HEK293T (cell line): ENCODE results near the gene KARS1.

Experiments used
- CTCF ChIA-PET: fragments of 350-600 bp; formaldehyde crosslinking; extraction: SDS; loops from one replicate; lab custom pipeline; 2021; ENCODE audit warnings: antibody characterized with exemption, inconsistent platforms; lab: Yijun Ruan, JAX
- POLR2A ChIA-PET: fragments of 350-600 bp; formaldehyde crosslinking; extraction: SDS; loops from one replicate; lab custom pipeline; 2020; ENCODE audit warnings: antibody characterized with exemption, inconsistent platforms; lab: Yijun Ruan, JAX
- DNase-seq: peaks from one replicate; pipeline ENCODE4 v3.0.0; 2012; ENCODE audit warnings: mixed read lengths; ENCODE audit errors: extremely low spot score
- ARNT ChIP-seq: fragments of 450-650 bp; IDR thresholded peaks from 2 replicates; pipeline ENCODE4 v1.6.1; 2017; ENCODE audit warnings: mild to moderate bottlenecking
- BHLHE40 ChIP-seq: fragments of 450-650 bp; IDR thresholded peaks from 2 replicates; pipeline ENCODE4 v1.6.1; 2016; ENCODE audit warnings: mild to moderate bottlenecking, moderate library complexity, borderline replicate concordance
- CTBP1 ChIP-seq: fragments of 450-650 bp; IDR thresholded peaks from 2 replicates; pipeline ENCODE4 v1.6.1; 2016; ENCODE audit warnings: borderline replicate concordance
- ELF4 ChIP-seq: fragments of 450-650 bp; IDR thresholded peaks from 2 replicates; pipeline ENCODE4 v1.6.1; 2017; ENCODE audit warnings: antibody characterized with exemption
- FOXA1 ChIP-seq: fragments of 450-650 bp; IDR thresholded peaks from 2 replicates; pipeline ENCODE4 v1.6.1; 2016; ENCODE audit warnings: mild to moderate bottlenecking
- FOXK2 ChIP-seq: fragments of 450-650 bp; IDR thresholded peaks from 2 replicates; pipeline ENCODE4 v1.6.1; 2016; ENCODE audit warnings: mild to moderate bottlenecking
- FOXM1 ChIP-seq: fragments of 450-650 bp; IDR thresholded peaks from 2 replicates; pipeline ENCODE4 v1.6.1; 2017; ENCODE audit warnings: mild to moderate bottlenecking, borderline replicate concordance
- HDGF ChIP-seq: fragments of 450-650 bp; IDR thresholded peaks from 2 replicates; pipeline ENCODE4 v1.6.1; 2017; ENCODE audit warnings: antibody characterized with exemption, borderline replicate concordance
- L3MBTL2 ChIP-seq: fragments of 450-650 bp; conservative IDR thresholded peaks from 2 replicates; pipeline ENCODE4 v1.6.1; 2016; ENCODE audit warnings: mild to moderate bottlenecking
- LEF1 ChIP-seq: fragments of 450-650 bp; IDR thresholded peaks from 2 replicates; pipeline ENCODE4 v1.6.1; 2017; ENCODE audit warnings: mild to moderate bottlenecking, borderline replicate concordance
- NFRKB ChIP-seq: fragments of 450-650 bp; IDR thresholded peaks from 2 replicates; pipeline ENCODE4 v1.6.1; 2016; ENCODE audit warnings: mild to moderate bottlenecking, moderate library complexity
- PKNOX1 ChIP-seq: fragments of 450-650 bp; IDR thresholded peaks from 2 replicates; pipeline ENCODE4 v1.6.1; 2016
- SP1 ChIP-seq: fragments of 450-650 bp; IDR thresholded peaks from 2 replicates; pipeline ENCODE4 v1.6.1; 2017
- SUZ12 ChIP-seq: fragments of 450-650 bp; IDR thresholded peaks from 2 replicates; pipeline ENCODE4 v1.6.1; 2016; ENCODE audit warnings: mild to moderate bottlenecking
- TARDBP ChIP-seq: fragments of 450-650 bp; IDR thresholded peaks from 2 replicates; pipeline ENCODE4 v1.6.1; 2016
- ZNF384 ChIP-seq: fragments of 450-650 bp; IDR thresholded peaks from 2 replicates; pipeline ENCODE4 v1.6.1; 2016

The KARS1 gene

GRCh38 chr16:75648265-75649076, 1.0 kb upstream of the KARS1 start:
- DNase-seq = peak; percentile 74
- POLR2A ChIA-PET = interaction anchor here (1.0 to 3.0 kb wide), 26 partner anchors 8 to 398 kb away, joined by 3 to 32 read pairs (median 4); partner anchors contain the start of genes ADAT1, CFDP1, CHST6 and GABARAPL2
- no peak for TF ChIP-seq HDGF
- no peak for TF ChIP-seq ELF4
- no peak for TF ChIP-seq FOXM1
- peak; percentile 91 for TF ChIP-seq FOXK2
- CTCF ChIA-PET = interaction anchor here (0.6 to 0.7 kb wide), 2 partner anchors 26 to 151 kb away, joined by 3 read pairs; partner anchors contain the start of gene ADAT1

- CTCF ChIA-PET = no interaction called here
- TF ChIP-seq ELF4 = no peak
- no peak for TF ChIP-seq BHLHE40
- TF ChIP-seq TARDBP = no peak
- TF ChIP-seq FOXM1 = no peak
- TF ChIP-seq LEF1 = no peak
- no peak for TF ChIP-seq FOXA1
- TF ChIP-seq SP1 = no peak
- TF ChIP-seq ZNF384 = no peak
- DNase-seq = no peak
- POLR2A ChIA-PET = interaction anchor here (0.8 to 3.0 kb wide), 25 partner anchors 9 to 396 kb away, joined by 3 to 32 read pairs (median 4); partner anchors contain the start of genes ADAT1, CFDP1, CHST6 and GABARAPL2
Measured at GRCh38 chr16:75647112-75647491, 363 bp downstream of the KARS1 start.

- ChIA-PET POLR2A (no interaction called here), CTCF (no interaction called here)
- DNase-seq = no peak
- TF ChIP-seq ZNF384 (no peak), PKNOX1 (no peak), FOXK2 (no peak), CTBP1 (no peak), ARNT (no peak), SP1 (no peak), TARDBP (no peak), BHLHE40 (no peak), LEF1 (no peak)
Measured at GRCh38 chr16:75644240-75645012, 3.0 kb downstream of the KARS1 start.

GRCh38 chr16:75640598-75640997, 6.9 kb downstream of the KARS1 start:
- no peak for DNase-seq
- POLR2A ChIA-PET = interaction anchor here (0.6 kb wide), 1 partner anchor 80 kb away, joined by 3 read pairs; no protein-coding TSS in a partner anchor
- CTCF ChIA-PET = no interaction called here
- TF ChIP-seq HDGF = no peak
- TF ChIP-seq ARNT = no peak
- no peak for TF ChIP-seq BHLHE40
- TF ChIP-seq PKNOX1 = no peak
- no peak for TF ChIP-seq ZNF384
- TF ChIP-seq FOXM1 = no peak
- TF ChIP-seq FOXA1 = no peak
- TF ChIP-seq SUZ12 = no peak
- no peak for TF ChIP-seq L3MBTL2
- no peak for TF ChIP-seq LEF1
- TF ChIP-seq NFRKB = no peak
- no peak for TF ChIP-seq ELF4
- TF ChIP-seq TARDBP = no peak
- no peak for TF ChIP-seq CTBP1
- TF ChIP-seq SP1 = no peak
- no peak for TF ChIP-seq FOXK2

GRCh38 chr16:75635036-75635435, 12.4 kb downstream of the KARS1 start:
- ChIA-PET CTCF (no interaction called here), POLR2A (interaction anchor here (1.9 kb wide), 1 partner anchor 12 kb away, joined by 5 read pairs; the partner anchor contains the start of gene ADAT1)
- no peak for DNase-seq
- TF ChIP-seq BHLHE40 = no peak

GRCh38 chr16:75632857-75633256, 14.6 kb downstream of the KARS1 start:
- no peak for DNase-seq
- CTCF ChIA-PET = no interaction called here
- POLR2A ChIA-PET = interaction anchor here (1.1 kb wide), 1 partner anchor 10 kb away, joined by 4 read pairs; the partner anchor contains the start of gene ADAT1
- TF ChIP-seq BHLHE40 = no peak
- no peak for TF ChIP-seq ARNT
- no peak for TF ChIP-seq PKNOX1
- no peak for TF ChIP-seq NFRKB
- TF ChIP-seq SP1 = no peak
- no peak for TF ChIP-seq LEF1
- no peak for TF ChIP-seq HDGF
- TF ChIP-seq FOXA1 = no peak
- TF ChIP-seq CTBP1 = no peak
- TF ChIP-seq ZNF384 = no peak
- TF ChIP-seq TARDBP = no peak
- no peak for TF ChIP-seq FOXM1
- no peak for TF ChIP-seq ELF4
- no peak for TF ChIP-seq L3MBTL2
- no peak for TF ChIP-seq SUZ12
- TF ChIP-seq FOXK2 = no peak
